ENCODE data around the gene PDZD2. TPM values are rescaled to one million over a fixed set of nuclear protein-coding genes. Genes with fewer than 3 reads are reported as not detected.

Gene PDZD2
- total and polyA plus RNA-seq, 11 donors = 28.3 to 116 (median 80.6) TPM

- H3K36me3 ChIP-seq = no peaks in the 10 kb centered on the region
Observed at GRCh38 chr5:31768784-31769183, 129.9 kb downstream of the PDZD2 start.

DNA sequence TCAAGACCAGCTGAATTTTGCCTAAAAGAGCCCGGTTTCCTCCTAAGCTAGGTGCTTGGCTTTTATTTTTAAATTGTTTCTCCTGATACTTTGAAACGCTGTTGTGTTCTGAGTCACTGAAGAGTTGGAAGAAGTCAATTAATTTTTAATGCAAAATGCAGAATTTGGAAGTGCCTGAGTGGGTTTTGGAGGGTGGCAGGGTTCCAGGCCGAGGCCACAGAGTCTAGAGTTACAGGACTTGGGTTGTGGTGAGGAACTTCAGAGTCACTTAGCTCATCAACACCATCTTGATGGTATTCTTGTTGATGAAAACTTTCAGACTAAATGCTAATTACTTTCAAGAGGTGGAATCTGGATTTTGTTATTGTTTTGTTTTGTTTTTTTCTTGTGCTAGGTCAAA is 130.6 kb downstream of the PDZD2 start:
- 73 to 84% (median 81%) methylated on average over 3 of the region's 3 CpGs for WGBS, 4 donors
- H3K9me3 ChIP-seq = peaks cover 0 to 7% (median 0%) of the 10 kb centered on the region in 12 donors
- peaks cover 3 to 59% (median 21%) of the 10 kb centered on the region in 12 donors for H3K4me1 ChIP-seq
- H3K4me3 ChIP-seq = no peak overlapping the region
- ATAC-seq (no peak), DNase-seq (no peak)
- no peak for TF ChIP-seq POLR2A (IDR thresholded peaks at IDR 0.05)
- TF ChIP-seq, protein P1, sequence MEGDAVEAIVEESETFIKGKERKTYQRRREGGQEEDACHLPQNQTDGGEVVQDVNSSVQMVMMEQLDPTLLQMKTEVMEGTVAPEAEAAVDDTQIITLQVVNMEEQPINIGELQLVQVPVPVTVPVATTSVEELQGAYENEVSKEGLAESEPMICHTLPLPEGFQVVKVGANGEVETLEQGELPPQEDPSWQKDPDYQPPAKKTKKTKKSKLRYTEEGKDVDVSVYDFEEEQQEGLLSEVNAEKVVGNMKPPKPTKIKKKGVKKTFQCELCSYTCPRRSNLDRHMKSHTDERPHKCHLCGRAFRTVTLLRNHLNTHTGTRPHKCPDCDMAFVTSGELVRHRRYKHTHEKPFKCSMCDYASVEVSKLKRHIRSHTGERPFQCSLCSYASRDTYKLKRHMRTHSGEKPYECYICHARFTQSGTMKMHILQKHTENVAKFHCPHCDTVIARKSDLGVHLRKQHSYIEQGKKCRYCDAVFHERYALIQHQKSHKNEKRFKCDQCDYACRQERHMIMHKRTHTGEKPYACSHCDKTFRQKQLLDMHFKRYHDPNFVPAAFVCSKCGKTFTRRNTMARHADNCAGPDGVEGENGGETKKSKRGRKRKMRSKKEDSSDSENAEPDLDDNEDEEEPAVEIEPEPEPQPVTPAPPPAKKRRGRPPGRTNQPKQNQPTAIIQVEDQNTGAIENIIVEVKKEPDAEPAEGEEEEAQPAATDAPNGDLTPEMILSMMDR (IDR thresholded peaks at IDR 0.05) = no peak
- no peaks in the 10 kb centered on the region for H3K27me3 ChIP-seq
- intact Hi-C loops (cut with DNase I) = no loop called here
- no peaks in the 10 kb centered on the region for H3K36me3 ChIP-seq
- H3K27ac ChIP-seq = peak overlapping the region in 9 of 12 donors; percentile 4 to 64 (median 30)

More at GRCh38 chr5:31768784-31769183, 129.9 kb downstream of the PDZD2 start:
- 80 to 90% (median 84%) methylated on average over 9 of the region's 9 CpGs for WGBS, 4 donors
- H3K4me3 ChIP-seq = no peak overlapping the region
- ATAC-seq (no peak), DNase-seq (no peak)
- H3K4me1 ChIP-seq = peaks cover 3 to 52% (median 21%) of the 10 kb centered on the region in 12 donors
- H3K27ac ChIP-seq = peak overlapping the region in 4 of 12 donors; percentile 14 to 64 (median 18)
- TF ChIP-seq, protein P1 (IDR thresholded peaks at IDR 0.05) = no peak
- TF ChIP-seq POLR2A (IDR thresholded peaks at IDR 0.05) = no peak
- H3K27me3 ChIP-seq = no peaks in the 10 kb centered on the region
- H3K9me3 ChIP-seq = no peaks in the 10 kb centered on the region
- intact Hi-C loops (cut with DNase I) = no loop called here

DNA sequence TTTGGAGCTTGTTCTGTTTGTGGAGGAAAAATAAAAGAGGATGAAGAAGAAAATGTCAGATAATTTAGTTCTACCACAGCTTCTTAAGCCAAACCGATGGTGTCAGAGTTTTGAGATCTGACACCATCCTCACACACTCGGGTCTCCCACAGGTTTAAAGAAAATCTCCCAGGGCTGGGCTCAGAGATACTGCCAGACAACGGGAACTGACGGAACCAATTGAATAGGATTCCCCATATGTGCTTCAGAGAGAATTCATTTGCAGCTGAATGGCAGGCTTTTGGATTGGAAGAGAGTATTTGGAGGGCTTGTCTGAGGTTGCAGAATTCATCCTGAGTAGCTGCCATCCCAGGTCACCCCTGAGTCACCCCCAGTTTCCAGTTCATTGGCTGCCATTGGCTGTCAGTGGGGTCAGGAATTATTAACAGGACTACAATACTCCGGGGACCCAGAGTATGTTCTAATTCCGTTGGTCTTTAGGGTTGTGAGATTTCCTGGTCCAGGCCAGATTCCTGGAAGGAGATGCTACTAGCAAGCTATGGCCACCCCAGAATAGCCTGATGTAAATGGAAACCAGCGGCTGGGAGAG is 131.3 kb downstream of the PDZD2 start:
- Histone ChIP-seq H3K27ac (peak overlapping the region in 11 of 12 donors; percentile 4 to 64 (median 30)), H3K36me3 (no peaks in the 10 kb centered on the region), H3K4me3 (no peak overlapping the region), H3K9me3 (peaks cover 0 to 9% (median 0%) of the 10 kb centered on the region in 12 donors), H3K4me1 (peaks cover 3 to 66% (median 25%) of the 10 kb centered on the region in 12 donors), H3K27me3 (no peaks in the 10 kb centered on the region)
- WGBS, 4 donors = 51 to 65% (median 57%) methylated on average over 7 of the region's 7 CpGs
- peak in 1 of 4 donors; percentile 8 for ATAC-seq
- no peak for DNase-seq
- no peak for TF ChIP-seq POLR2A (IDR thresholded peaks at IDR 0.05)
- TF ChIP-seq, protein P1 (IDR thresholded peaks at IDR 0.05) = no peak
- intact Hi-C loops (cut with DNase I) = no loop called here

- DNase-seq = no peak
- ATAC-seq = no peak
- Histone ChIP-seq H3K9me3 (peaks cover 0 to 9% (median 0%) of the 10 kb centered on the region in 12 donors), H3K36me3 (no peaks in the 10 kb centered on the region), H3K4me3 (no peak overlapping the region), H3K27me3 (no peaks in the 10 kb centered on the region), H3K27ac (peak overlapping the region in 1 of 12 donors; percentile 64), H3K4me1 (peaks cover 3 to 70% (median 29%) of the 10 kb centered on the region in 12 donors)
- TF ChIP-seq, protein P1 (IDR thresholded peaks at IDR 0.05) = no peak
- no peak for TF ChIP-seq POLR2A (IDR thresholded peaks at IDR 0.05)
- intact Hi-C loops (cut with DNase I) = no loop called here
- WGBS, 4 donors = 10 to 61% (median 33%) methylated on average over 1 of the region's 1 CpG
Observed at GRCh38 chr5:31770998-31771397, 132.1 kb downstream of the PDZD2 start.

Measured in heart left ventricle (tissue), 16 donors.